ENCODE data around the gene VPS37C. TPM values are rescaled to one million over a fixed set of nuclear protein-coding genes. Genes with fewer than 3 reads are reported as not detected.
"Not testable (repeated sequence)": the region's sequence is repeated elsewhere in the genome, so short reads cannot be mapped to it uniquely, and the experiment has no call there.

VPS37C gene
- total RNA-seq, 2 donors from 2014 or later: 13.2 to 21.1 TPM

- Histone ChIP-seq H3K27me3 (no peaks in the 10 kb centered on the region), H3K4me1 (peaks cover 22% of the 10 kb centered on the region), H3K9me3 (no peaks in the 10 kb centered on the region), H3K36me3 (replicated peaks in 1 of 2; ENCODE audit: insufficient read depth in 1 of 2, low read depth in 2 of 2) (no peaks in the 10 kb centered on the region), H3K4me3 (no peak overlapping the region), H3K27ac (no peak overlapping the region)
- intact Hi-C loops (cut with DNase I): no loop called here
- WGBS, 2 donors: 85 to 86% methylated on average over 6 to 9 of the region's 9 CpGs
- no peak for DNase-seq
- TF ChIP-seq POLR2A (IDR thresholded peaks at IDR 0.05): no peak
- TF ChIP-seq, protein P1, sequence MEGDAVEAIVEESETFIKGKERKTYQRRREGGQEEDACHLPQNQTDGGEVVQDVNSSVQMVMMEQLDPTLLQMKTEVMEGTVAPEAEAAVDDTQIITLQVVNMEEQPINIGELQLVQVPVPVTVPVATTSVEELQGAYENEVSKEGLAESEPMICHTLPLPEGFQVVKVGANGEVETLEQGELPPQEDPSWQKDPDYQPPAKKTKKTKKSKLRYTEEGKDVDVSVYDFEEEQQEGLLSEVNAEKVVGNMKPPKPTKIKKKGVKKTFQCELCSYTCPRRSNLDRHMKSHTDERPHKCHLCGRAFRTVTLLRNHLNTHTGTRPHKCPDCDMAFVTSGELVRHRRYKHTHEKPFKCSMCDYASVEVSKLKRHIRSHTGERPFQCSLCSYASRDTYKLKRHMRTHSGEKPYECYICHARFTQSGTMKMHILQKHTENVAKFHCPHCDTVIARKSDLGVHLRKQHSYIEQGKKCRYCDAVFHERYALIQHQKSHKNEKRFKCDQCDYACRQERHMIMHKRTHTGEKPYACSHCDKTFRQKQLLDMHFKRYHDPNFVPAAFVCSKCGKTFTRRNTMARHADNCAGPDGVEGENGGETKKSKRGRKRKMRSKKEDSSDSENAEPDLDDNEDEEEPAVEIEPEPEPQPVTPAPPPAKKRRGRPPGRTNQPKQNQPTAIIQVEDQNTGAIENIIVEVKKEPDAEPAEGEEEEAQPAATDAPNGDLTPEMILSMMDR (IDR thresholded peaks at IDR 0.05): no peak
- ATAC-seq: no peak
Measured at GRCh38 chr11:61170566-61170965, 9.3 kb upstream of the VPS37C start.

DNA sequence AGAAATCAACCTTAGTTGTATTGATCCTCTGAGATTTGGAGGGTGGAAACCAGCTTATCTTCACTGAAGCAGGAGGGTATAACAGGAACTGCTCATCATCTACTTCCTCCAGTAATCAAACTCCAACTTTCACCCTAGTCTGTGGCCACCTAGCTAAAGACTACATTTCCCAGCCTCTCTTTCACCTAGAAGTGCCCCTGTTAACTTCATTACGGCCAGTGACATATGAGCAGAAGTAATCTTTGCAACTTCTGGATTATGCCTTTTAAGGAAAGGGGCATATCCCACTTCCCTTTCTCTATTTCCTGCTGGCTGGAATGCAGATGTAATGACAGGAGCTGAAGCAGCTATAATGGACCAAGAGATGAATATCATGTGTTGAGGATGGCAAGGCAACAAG is 7.6 kb upstream of the VPS37C start:
- ATAC-seq (no peak), DNase-seq (no peak)
- Histone ChIP-seq H3K4me1 (peaks cover 15% of the 10 kb centered on the region), H3K4me3 (no peak overlapping the region), H3K27me3 (no peaks in the 10 kb centered on the region), H3K36me3 (replicated peaks in 1 of 2; ENCODE audit: insufficient read depth in 1 of 2, low read depth in 2 of 2) (no peaks in the 10 kb centered on the region), H3K27ac (no peak overlapping the region), H3K9me3 (no peaks in the 10 kb centered on the region)
- 92 to 93% methylated on average over 1 of the region's 1 CpG for WGBS, 2 donors
- intact Hi-C loops (cut with DNase I): loop anchor here (5.0 kb wide), 1 partner anchor 36 kb away; no protein-coding TSS in a partner anchor
- TF ChIP-seq POLR2A (IDR thresholded peaks at IDR 0.05): no peak
- TF ChIP-seq, protein P1 (IDR thresholded peaks at IDR 0.05): no peak

GRCh38 chr11:61168042-61168688 is 6.9 kb upstream of the VPS37C start:
- intact Hi-C loops (cut with DNase I): loop anchor here (5.0 kb wide), 1 partner anchor 36 kb away; no protein-coding TSS in a partner anchor
- no peaks in the 10 kb centered on the region for H3K27me3 ChIP-seq
- H3K27ac ChIP-seq: no peak overlapping the region
- no peak overlapping the region for H3K4me3 ChIP-seq
- 86 to 94% methylated on average over 9 of the region's 9 CpGs for WGBS, 2 donors
- H3K36me3 ChIP-seq (replicated peaks in 1 of 2; ENCODE audit: insufficient read depth in 1 of 2, low read depth in 2 of 2): no peaks in the 10 kb centered on the region
- H3K4me1 ChIP-seq: peaks cover 10% of the 10 kb centered on the region
- H3K9me3 ChIP-seq: no peaks in the 10 kb centered on the region
- TF ChIP-seq POLR2A (IDR thresholded peaks at IDR 0.05): no peak
- TF ChIP-seq, protein P1 (IDR thresholded peaks at IDR 0.05): no peak
- ATAC-seq (no peak), DNase-seq (no peak)

- H3K4me3 ChIP-seq; H3K36me3 ChIP-seq (replicated peaks in 1 of 2; ENCODE audit: insufficient read depth in 1 of 2, low read depth in 2 of 2); H3K27ac ChIP-seq; H3K9me3 ChIP-seq; H3K27me3 ChIP-seq; ATAC-seq; DNase-seq: not testable (repeated sequence)
- whole genome bisulfite sequencing, 2 donors: 94 to 96% methylated on average over 6 to 19 of the region's 31 CpGs
- peaks cover 21% of the 10 kb centered on the region for H3K4me1 ChIP-seq
- intact Hi-C loops (cut with DNase I): loop anchor here (5.0 kb wide), 1 partner anchor 34 kb away; no protein-coding TSS in a partner anchor
Measured at GRCh38 chr11:61166331-61166730, 5.1 kb upstream of the VPS37C start.

GRCh38 chr11:61165785-61166184 is 4.6 kb upstream of the VPS37C start:
- not testable (repeated sequence) for H3K27me3 ChIP-seq; DNase-seq; H3K4me3 ChIP-seq; H3K27ac ChIP-seq; ATAC-seq; H3K36me3 ChIP-seq (replicated peaks in 1 of 2; ENCODE audit: insufficient read depth in 1 of 2, low read depth in 2 of 2); H3K9me3 ChIP-seq
- 63 to 73% methylated on average over 2 to 4 of the region's 7 CpGs for WGBS, 2 donors
- intact Hi-C loops (cut with DNase I): loop anchor here (5.0 kb wide), 1 partner anchor 33 kb away; no protein-coding TSS in a partner anchor
- peaks cover 21% of the 10 kb centered on the region for H3K4me1 ChIP-seq

All from body of pancreas (tissue), 4 donors.